HG03521 (cell line): ENCODE data around the gene SIRPG.
"Not testable (repeated sequence)": the region's sequence is repeated elsewhere in the genome, so short reads cannot be mapped to it uniquely, and the experiment has no call there.

ENCODE experiments used
- ATAC-seq: cut with Tn5 transposase; IDR thresholded peaks from one replicate; pipeline ENCODE4 v1.9.1; 2021; ENCODE audit warnings: mild to moderate bottlenecking, moderate library complexity; ENCODE audit not compliant: unreplicated experiment

The SIRPG gene

DNA sequence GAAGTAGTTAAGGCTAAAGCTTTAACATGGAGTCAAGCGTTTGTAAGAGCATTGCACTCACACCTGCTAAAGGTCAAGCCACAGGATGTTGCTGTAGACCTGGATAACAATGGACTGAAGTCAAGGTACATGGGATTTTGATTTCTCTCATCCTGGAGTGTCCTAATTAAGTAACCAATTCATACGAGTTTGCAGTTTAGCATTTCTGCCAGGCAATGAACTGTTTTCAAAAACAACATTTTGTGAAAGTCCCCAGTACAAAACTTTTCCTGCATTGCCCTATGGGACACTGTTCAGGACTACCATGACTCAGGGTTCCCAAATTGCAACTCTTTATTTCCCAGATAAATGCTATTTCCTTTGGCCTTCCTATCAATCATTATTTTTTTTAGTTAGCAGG, 20.4 kb downstream of the SIRPG start:
- no peak for ATAC-seq

DNA sequence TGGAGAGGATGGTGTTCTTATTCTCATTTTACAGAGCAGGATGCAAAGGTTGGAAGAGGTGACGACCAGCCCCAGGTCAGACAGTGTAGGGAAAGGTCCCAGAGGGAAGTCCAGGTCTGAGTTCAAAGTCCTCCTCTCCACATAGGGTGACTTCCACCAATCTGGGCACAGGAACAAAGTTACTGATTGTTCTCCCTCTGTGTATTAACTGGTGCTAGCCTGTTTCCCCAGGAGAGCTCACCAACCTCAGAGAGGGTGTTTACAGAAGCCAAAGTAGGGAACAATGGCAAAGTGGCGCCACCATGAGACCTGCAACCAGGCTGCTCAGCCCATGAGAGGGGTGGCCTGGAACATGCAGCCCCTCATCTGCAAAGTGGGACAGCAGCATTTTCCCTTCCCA, 21.0 kb downstream of the SIRPG start:
- no peak for ATAC-seq

DNA sequence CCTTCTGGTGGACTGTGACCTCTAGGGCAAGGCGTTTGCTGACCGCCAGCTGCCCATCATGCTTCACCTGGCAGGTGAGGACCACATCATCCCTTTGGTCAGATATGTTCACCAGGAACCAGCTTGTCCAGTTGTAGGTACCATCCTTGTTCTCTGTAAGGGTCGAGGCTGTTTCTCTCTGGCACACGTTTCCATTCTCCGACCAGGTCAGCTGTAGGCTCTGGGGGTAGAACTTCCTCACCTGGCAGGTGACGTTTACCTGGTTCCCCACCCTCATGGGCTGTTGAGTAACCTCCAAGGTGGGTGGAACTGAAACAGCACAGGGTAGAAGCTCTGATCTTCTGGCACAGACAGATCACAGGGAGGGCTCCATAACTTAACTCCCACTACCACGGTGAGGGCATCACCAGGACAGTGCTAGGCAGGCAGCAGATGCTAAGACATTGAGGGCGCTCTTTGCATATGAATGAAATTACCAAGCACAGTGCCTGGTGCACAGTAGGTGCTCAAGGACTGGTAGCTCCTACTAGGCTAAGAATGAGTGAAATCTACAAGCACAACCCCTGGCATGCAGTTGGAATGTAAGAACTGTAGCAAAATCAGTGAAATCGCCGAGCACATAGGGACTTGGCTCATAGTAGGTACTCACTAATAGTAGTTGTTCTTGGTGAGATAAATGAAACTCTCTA, 22.1 kb downstream of the SIRPG start:
- ATAC-seq = no peak

DNA sequence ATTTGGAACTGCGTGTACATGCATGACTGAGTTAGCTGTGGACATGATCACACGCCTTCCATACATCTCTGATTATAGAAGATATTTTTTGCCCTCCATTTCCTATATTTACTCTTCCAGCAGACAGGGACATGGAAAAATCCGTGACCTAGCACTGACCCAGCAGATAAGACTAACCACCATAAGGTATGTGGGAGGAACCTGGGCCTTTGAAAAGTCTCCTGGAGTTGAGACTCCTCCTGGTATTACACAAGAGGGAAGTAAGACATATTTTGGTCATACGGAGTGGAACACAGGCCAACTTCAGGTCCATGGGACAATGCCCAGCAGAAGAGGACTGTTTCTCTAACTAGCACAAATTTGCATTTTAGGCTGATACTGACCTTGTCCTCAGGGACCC, 24.0 kb downstream of the SIRPG start:
- ATAC-seq = no peak

DNA sequence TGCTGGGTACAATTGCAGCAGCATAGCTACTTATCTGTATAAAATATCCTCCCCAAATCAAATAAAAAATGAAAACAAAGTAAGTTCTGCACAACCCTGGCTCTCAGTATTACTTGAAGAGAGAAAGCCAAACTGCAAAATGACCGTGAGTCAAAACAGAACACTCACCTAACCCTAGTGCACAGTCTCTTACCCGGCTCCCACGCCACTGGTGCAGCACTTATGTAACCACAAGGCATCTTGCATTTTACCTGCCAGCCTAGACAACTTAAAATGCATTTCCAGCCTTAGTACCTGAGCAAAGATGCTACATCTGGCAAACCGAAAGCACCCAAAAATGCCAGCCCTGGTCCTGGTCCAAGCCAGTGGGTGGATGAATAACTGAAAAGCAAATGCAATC, 25.4 kb downstream of the SIRPG start:
- ATAC-seq = no peak

DNA sequence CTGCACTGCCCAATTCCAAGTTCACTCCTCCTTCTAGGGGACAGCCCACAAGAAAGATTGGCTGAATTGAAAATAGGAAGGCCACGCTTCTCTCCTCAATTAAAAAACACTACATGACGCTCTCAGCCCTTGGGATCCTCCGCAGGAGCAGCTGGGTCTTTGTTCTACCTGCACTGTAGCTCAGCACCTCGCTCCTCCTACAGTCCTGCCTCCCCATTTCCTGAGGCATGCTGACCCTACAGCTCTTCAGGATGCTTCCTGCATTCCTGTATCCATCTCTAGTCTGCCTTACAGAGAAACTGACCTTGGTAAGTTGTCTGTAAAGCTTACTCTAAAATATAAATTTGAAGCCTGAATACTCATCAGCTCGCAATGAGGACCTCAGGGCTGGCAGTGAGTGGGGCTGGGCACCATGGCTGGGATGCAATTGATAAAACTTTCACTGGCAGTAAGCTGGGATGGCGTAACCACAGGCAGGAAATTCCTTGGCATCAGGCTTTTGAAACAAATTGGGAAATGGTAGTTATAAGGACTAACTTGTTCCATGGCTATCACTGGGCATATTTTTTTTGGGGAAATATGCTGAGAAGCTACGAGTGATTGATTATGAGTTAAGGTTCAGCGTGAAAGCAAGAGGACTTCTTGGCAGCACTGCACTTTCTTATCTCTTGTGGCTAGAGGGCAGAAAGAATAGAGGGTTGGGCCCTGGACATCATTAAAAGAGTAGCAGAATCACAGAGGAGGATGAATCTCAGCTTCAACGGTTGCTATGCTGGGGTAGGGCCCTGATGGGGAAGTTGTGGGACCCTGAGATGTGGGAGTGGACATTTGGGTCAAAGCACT, 26.0 kb downstream of the SIRPG start:
- ATAC-seq = no peak

DNA sequence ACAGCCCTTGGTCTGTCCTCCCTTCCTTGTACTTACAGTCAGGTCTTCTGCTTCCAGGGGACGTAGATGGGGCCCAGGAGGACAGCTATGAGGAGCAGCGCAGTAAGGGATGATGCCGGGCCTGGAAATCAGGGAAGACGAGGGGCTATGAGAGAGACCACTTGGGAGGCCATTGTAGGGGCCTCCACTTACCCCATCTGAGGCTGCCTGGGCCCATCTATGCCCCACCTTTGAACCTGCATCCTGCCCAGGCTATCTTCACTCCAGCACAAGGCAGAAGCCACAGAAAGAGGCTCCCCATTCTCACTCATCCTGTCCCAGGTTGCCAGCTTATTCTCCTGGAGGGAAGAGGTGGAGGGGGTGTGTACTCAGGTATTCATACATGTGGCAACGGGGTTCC, 27.4 kb downstream of the SIRPG start:
- ATAC-seq = no peak

DNA sequence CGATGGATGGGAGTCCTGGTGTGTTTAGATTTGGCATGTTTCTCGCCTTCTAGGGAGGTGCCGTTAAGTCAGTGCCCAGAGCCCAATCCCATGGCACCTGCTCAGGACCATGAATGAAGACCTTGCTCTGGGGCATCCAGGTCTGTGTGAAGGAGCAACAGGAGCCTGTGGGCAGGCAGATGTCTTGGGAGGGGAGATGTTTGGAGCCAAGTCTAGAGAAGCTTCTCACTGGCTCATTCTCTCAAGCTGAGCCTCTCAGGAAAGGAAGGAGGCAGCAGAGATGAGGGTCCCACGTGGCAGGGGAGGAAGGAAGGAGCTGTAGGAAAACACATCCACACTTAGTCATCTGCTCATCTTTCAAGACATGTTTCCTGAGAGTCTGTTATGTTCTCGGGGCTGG, 28.3 kb downstream of the SIRPG start:
- ATAC-seq = no peak

DNA sequence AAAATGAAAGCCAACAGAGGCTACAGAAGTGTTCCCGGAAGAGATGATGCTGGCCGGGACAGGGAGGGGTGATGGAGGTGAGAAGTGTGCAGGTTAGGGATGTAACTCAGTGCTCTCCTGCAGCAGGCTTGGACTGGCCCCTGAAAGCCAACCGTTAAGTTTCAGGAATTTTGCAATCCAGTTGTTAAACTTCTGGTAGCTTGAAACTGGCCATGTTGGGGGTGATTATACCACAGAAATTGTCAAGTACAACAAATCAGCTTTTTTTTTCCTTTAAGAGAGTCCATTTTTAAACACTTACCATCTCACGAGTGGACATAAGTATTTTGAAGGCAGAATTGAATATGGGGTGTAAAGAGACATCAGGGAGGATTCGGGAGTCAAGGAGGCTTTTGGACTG, 29.0 kb downstream of the SIRPG start:
- no peak for ATAC-seq

DNA sequence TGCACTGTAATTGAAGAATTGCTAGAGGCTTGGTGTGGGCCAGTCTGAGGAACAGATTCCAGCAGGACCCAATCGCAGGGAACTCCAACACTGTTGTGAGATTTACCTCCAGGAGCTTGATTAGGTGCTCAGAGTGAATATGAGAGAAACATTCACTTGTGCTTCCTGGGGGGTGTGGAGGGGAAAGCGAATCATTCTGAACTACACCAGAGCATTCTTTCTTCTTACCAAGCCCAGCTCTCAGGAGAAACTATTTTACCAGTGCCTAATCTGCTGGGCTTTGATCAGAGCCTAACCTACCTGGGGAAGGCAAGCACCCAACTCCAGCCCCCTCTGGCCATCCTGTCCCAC, 30.4 kb downstream of the SIRPG start:
- ATAC-seq = no peak

DNA sequence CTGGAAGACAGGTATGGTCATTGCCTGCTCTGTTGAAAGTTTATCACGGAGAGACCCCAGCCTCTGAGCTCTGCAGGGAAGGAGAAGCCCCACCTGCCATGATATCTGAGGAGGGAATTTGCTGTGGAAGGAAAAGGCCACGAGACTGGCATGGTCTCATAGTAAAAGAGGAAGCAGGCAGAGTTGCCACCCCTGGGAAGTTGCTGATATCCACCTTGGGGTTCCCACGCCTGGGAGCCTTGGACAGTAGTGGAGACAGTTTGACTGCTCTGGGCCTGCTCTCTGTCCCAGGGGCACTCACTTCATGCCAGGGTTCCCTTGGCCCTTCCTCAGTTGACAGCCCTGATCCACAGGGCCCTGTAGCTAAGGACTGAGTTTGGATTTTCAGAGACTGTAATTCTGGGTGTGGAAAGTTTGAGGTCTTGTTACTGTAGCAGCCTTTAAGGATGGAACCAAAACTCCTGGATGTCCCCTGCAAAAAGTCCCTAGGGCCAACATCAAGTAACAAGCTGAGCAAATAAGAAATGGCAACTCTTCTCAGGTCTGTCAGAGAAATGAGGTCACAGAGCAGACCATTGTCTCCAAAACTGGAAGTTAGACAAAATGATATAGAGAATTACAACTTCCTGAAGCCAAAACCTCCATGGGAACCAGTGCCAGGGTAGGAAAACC, 30.9 kb downstream of the SIRPG start:
- ATAC-seq = no peak

DNA sequence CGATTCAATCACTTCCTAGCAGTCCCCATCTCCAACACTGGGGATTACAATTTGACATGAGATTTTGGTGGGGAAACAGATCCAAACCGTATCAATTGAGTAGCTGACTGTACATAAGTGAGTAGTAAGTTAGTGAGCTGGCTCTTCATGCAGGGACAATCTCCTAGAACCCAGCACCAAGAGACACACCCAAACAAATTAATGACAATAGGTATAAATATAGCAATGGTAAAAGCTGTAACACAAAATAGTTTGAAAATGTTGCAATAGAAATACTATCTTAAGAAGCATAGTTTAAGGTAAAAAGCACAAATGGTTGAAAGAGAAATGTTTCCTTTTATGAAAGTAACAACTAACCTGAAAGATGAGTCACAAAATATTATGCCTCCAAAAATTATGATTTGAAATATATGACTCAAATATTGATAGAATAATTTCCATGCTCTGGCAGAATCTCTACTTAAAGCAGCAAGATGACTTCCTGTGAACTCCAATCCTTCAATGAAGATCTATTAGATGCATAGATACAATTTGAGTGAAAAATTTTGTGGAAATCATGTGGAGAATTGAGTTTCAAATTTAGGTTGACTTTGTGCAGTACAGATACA, 32.4 kb downstream of the SIRPG start:
- ATAC-seq = no peak

DNA sequence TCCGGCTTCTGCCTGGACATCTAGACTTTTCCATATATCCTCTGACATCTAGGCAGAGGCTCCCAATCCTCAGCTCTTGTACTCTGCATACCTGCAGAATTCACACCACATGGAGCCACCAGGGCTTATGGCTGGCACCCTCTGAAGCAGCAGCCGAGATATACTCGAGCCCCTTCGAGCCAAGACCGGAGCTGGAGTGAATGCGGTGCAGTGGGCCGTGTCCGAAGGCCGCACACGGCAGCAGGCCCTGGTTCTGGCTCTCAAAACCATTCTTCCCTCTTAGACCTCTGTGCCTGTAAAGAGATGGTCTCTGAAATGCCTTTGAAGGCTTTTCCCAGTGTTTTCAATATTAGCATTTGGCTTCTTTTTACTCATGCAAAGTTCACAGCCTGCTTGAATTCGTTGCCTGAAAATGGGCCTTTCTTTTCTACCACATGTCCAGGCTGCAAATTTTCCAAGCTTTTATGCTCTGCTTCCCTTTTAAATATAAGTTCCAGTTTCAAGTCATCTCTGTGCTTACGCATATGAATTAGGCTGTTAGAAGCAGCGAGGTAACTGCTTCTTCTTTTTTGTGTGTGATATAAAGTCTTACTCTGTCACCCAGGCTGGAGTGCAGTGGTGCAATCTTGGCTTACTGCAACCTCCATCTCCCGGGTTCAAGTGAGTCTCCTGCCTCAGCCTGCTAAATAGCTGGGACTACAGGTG, 33.9 kb downstream of the SIRPG start:
- no peak for ATAC-seq

DNA sequence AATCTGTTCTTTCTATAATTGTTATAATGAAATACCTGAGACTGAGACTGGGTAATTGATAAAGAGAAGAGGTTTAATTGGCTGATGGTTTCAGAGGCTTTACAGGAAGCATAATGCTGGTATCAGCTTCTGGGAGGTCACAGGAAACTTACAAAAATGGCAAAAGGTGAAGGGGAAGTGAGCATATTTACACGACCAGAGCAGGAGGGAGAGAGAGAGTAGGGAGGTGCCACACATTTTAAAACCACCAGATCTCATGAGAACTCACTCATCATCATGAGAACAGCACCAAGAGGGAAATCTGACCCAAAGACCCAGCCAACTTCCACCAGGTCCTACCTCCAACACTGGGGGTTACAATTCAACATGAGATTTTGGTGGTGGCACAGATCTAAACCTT, 35.1 kb downstream of the SIRPG start:
- ATAC-seq = no peak

DNA sequence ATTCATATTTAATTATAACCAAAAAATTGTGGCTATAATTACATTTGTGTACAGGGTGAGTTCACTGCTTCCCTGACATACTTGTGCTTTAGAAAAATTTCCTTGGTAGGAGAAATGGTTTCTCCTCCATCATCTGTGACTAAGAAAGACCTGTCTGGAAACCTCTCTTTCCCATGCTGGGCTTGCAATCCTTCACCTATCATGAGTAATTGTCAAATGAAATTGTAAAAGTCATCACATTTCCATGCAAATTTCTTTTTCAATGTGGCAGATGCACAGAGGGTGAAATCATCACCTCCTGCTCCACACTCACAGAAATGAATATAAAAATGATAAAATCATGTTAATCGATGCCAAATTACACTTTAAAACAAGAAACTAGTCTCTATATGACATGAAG, 36.3 kb downstream of the SIRPG start:
- no peak for ATAC-seq

DNA sequence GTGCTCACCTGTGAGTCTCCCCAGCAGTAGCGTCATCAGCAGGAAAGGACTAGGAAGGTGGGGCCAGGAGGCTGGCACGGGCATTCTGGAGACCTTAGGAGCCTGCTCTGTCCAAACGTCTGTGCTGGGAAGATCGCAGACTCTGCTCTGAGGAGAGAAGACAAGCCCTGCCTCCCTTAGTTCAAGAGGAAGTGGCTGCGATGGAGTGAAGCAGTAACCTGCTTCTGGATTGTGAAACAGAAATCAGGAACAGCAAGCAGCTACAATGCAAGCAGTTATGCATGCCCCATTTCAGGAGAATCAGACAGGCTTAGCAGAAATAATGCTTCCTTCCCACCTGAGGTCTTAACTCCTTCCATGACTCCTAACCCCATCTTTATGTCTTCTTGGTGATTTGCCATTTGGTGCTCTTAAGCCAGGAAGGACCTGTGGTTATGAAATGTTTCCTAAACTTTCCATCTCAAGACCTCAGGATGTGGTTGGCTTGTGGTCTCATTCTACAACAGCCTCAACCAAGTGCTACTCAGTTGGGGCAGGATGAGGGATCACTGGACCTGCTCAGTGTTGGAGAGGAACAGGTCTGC, 37.6 kb downstream of the SIRPG start, which contains the start of gene SIRPB1:
TSS of gene SIRPB1 (minus strand) at position 149 of the 584 bp plus-strand sequence. CDS start at position 84, 65 bp downstream.
- no peak for ATAC-seq

DNA sequence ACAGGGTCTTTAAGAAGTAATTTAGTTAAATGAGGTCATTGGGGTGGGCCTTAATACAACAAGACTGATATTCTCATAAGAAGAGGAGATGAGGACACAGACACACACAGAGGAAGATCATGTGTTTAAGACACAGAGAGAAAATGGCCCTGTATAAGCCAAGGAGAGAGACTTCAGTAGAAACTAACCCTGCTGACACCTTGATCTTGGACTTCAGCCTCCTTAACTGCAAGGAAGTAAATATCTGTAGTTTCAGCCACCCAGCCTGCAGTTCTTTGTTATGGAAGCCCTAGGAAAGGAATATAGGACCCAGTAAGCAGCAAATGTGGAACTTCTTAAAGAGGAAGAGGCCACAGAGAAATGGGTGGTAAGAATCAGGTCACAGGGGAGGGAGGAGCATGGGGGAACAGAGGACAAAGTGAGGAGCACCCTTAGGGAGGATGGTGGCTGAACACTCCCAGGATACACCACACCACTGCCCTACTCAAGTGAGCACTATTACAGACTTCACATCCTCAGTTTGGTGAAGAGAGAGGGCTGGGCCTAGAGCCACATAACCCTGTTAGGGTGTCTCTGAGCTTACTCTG, 38.5 kb downstream of the SIRPG start:
- no peak for ATAC-seq

DNA sequence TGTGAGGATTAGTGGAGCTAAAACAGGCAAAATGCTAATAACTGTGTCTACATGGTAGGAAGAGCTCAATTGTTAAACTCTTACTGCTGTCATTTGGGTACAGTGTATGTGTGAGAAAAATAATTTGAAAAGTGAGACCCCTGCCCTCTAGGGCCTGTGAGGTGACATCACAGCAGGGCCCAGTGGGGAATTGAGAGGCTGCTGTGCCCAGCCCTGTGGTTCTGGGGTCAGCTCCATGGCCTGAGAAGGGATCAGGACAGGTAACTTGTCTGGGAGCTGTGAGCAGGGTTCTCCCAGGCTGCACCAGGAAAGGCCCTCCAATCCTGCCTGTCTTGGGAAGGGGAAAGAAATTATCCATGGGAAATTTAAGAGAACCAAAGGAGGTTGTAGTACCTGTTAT, 39.1 kb downstream of the SIRPG start:
- ATAC-seq = no peak

DNA sequence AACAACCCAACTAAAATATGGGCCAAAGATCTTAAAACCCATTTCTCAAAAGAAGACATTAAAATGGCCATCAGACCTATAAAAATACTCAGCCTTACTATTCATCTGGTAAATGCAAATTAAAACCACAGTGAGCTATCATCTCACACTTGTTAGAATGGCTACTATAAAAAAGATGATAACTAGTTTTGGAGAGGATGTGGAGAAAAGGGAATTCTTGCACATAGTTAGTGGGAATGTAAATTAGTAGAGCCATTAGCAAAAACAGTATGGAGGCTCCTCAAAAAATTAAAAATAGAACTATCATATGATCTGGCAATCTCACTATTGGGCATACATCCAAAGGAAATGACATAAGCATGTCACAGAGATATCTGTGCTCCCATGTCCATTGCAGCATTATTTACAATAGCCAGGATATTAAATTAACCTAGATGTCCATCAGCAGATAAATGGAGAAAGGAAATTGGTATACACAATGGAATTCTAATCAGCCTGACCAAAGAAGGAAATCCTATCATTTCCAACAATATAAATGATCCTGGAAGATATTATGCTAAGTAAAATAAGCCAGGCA, 40.6 kb downstream of the SIRPG start:
- no peak for ATAC-seq

DNA sequence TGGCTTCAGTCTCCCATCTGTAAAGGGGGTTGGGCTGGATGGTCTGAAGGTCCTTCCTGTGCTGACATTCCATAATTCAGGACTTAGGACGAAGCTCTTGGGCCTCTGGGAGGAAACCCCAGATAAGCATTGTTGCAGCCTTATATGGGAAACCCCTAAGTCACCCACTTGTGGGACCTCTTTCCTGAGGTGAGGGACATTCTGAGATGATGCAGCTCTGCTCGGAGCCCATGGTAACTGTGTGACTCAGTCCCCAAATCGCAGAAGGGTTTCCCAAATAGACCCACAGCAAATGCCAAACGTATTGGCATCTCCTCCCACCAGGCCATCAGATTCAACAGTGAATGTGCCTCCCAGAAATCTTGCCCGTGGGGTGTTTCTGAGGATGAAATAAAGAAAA, 47.2 kb downstream of the SIRPG start:
- ATAC-seq = not testable (repeated sequence)
